Measurements from ENCODE around the gene EEF1AKMT4.

The EEF1AKMT4 gene

DNA sequence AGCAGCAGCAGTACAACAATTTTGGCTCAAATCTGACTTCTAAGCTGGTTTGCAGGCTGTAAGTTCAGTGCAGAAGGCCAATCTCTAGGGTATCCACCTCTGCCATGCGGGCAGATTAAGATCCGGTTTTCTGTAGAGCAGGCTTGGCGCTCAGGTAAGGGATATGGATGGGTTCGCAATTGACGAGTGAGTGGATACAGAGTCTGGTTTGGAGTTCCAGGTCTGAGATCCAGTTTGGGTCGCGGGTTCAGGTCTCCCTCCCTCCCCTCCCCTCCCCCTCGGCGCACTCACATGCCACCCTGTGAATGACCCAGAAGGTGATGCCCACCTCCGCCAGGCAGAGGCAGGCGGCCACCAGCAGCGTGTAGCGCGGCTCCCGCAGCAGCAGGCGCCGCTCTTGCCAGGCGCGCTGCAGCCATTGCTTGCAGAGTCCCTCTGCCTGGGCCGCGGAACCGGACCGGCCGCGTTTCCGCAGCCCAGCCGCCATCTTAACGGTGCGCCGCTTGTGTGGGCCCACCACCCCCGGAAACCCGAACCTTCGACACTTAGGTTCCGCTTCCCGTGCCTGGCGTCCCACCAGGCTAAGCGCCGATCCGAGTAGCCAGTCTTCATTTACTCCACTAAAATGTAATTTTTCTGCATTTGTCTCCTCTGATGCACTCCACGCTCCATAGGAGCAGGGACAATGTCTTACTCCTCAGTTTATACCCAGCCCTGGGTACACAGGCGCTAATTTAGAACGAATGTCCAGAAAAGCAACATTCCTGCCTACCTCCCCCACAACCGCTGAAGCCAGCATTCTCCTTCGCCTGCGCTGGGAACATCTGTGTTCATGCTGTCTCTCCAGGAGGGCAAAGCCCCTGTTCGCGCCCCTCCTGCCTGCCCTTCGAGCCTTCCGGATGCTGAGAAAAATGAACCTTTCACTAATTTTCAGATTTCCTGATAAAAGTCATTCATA lies 739 bp upstream of the EEF1AKMT4 start, which contains the start of gene ALG3:
Gene ALG3, minus strand, starts transcription at position 509 of the 958 bp plus-strand sequence. Its CDS starts 22 bp downstream, at position 487.
- Histone ChIP-seq H3K79me2 (ENCODE audit: insufficient read depth, low read length) (peaks cover 19% of the 10 kb centered on the region), H3K4me3 (ENCODE audit: low read length, poor library complexity, severe bottlenecking) (peak within 1 kb of the TSS; percentile 97), H3F3A (ENCODE audit: low read depth) (no peaks in the 10 kb centered on the region), H3K9me3 (ENCODE audit: insufficient read depth, low read depth, low read length) (no peaks in the 10 kb centered on the region), H4K20me1 (ENCODE audit: insufficient read depth, low read length, poor library complexity, severe bottlenecking) (peaks cover 9% of the 10 kb centered on the region), H3K27me3 (ENCODE audit: insufficient read depth, low read length, poor library complexity, severe bottlenecking) (no peaks in the 10 kb centered on the region), H3K4me2 (ENCODE audit: low read depth, low read length, poor library complexity, severe bottlenecking) (peak within 1 kb of the TSS; percentile 100), H3K4me1 (ENCODE audit: insufficient read depth, low read length, poor library complexity, severe bottlenecking) (peaks cover 13% of the 10 kb centered on the region), H2AFZ (ENCODE audit: low read length) (peak within 1 kb of the TSS; percentile 100), H3K9me2 (replicated peaks; ENCODE audit: low read depth, low read length) (no peaks in the 10 kb centered on the region), H3K36me3 (ENCODE audit: insufficient read depth, low read length) (peaks cover 16% of the 10 kb centered on the region; the same call in 1 of the 2 replicates), H3K9ac (ENCODE audit: low read depth, low read length, poor library complexity, severe bottlenecking) (peak within 1 kb of the TSS; percentile 97)
- TF ChIP-seq, protein P1, sequence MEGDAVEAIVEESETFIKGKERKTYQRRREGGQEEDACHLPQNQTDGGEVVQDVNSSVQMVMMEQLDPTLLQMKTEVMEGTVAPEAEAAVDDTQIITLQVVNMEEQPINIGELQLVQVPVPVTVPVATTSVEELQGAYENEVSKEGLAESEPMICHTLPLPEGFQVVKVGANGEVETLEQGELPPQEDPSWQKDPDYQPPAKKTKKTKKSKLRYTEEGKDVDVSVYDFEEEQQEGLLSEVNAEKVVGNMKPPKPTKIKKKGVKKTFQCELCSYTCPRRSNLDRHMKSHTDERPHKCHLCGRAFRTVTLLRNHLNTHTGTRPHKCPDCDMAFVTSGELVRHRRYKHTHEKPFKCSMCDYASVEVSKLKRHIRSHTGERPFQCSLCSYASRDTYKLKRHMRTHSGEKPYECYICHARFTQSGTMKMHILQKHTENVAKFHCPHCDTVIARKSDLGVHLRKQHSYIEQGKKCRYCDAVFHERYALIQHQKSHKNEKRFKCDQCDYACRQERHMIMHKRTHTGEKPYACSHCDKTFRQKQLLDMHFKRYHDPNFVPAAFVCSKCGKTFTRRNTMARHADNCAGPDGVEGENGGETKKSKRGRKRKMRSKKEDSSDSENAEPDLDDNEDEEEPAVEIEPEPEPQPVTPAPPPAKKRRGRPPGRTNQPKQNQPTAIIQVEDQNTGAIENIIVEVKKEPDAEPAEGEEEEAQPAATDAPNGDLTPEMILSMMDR (conservative IDR thresholded peaks at IDR 0.05; ENCODE audit: low read length): no peak
- TF ChIP-seq EZH2phosphoT487 (IDR thresholded peaks at IDR 0.05; ENCODE audit: borderline replicate concordance): no peak

DNA sequence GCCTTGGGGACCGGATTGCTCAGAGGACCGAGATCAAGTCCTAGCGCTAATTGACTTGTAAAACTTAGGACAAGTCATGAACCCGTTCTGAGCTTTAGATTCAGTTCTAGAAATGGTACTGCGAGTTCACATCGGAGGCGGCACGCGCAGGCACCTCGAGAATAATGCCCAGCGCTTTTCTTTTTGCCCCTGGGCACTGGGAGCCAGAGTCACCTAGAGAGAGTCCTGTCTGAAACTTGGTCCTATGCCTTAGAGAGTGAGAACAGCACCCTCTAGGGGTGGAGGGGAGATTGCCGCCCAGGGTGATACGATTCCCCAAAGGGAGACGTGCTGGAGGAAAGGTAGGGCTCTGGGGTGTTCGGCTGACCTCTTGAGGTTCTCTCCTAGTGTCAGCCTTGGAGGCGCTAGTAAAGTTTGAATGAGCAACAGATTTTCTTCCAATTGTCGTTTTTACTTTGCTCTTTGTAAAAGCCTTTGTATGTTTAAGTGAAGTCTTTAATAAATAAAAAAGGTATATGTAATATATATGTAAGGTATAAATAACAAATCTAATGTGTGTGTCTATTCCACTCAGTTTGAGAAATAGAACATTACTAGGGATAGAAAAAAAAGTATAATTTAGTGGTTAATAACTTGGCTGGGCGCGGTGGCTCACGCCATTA lies 826 bp downstream of the EEF1AKMT4 start:
- Histone ChIP-seq H2AFZ (ENCODE audit: low read length) (peak overlapping the region; percentile 90), H3K27me3 (ENCODE audit: insufficient read depth, low read length, poor library complexity, severe bottlenecking) (no peaks in the 10 kb centered on the region), H3K4me3 (ENCODE audit: low read length, poor library complexity, severe bottlenecking) (peak overlapping the region; percentile 97), H3K9me2 (replicated peaks; ENCODE audit: low read depth, low read length) (no peaks in the 10 kb centered on the region), H3K9ac (ENCODE audit: low read depth, low read length, poor library complexity, severe bottlenecking) (peak overlapping the region; percentile 80), H3K9me3 (ENCODE audit: insufficient read depth, low read depth, low read length) (no peaks in the 10 kb centered on the region), H3K79me2 (ENCODE audit: insufficient read depth, low read length) (peaks cover 19% of the 10 kb centered on the region), H3K36me3 (ENCODE audit: insufficient read depth, low read length) (peaks cover 1% of the 10 kb centered on the region; the same call in 1 of the 2 replicates), H3K4me2 (ENCODE audit: low read depth, low read length, poor library complexity, severe bottlenecking) (peak overlapping the region; percentile 100), H4K20me1 (ENCODE audit: insufficient read depth, low read length, poor library complexity, severe bottlenecking) (peaks cover 9% of the 10 kb centered on the region), H3F3A (ENCODE audit: low read depth) (no peaks in the 10 kb centered on the region), H3K4me1 (ENCODE audit: insufficient read depth, low read length, poor library complexity, severe bottlenecking) (peaks cover 13% of the 10 kb centered on the region)
- TF ChIP-seq, protein P1 (conservative IDR thresholded peaks at IDR 0.05; ENCODE audit: low read length): peak; percentile 89
- TF ChIP-seq EZH2phosphoT487 (IDR thresholded peaks at IDR 0.05; ENCODE audit: borderline replicate concordance): no peak

DNA sequence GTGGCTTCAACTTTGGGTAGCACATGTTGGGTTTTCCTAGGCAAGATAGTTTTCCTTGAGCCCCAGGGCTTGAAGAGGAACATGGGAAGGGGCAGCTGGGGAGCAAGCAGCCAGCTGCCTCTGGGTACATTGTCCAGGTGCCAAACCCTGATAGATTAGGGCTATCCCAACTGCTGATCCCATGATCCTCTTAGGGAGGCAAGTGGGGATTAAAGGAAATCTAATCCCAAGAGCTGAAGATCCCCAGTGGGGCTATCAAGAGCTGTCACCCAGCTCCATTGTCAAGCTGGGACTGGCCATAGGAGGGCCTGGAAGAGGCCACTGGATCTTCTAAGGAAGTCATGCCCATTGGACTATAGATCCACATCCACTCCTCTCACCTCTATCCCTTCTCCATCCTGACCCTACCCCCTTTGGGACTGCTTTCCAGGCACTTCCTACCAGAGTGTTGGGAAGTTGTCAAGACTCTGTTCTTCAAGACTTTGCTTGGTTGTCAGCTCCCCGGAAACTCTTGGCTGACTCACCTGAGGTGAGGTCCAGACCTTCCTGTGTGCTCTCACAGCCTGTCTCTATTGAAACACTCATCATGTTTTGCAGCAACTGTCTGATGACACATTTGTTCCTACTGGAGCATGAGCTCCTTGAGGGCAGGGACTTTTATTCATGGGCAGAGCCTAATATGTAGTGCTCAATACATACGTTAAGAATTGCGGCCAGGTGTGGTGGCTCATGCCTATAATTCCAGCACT lies 6.0 kb downstream of the EEF1AKMT4 start:
- Histone ChIP-seq H3K9me3 (ENCODE audit: insufficient read depth, low read depth, low read length) (no peaks in the 10 kb centered on the region), H2AFZ (ENCODE audit: low read length) (no peak overlapping the region), H3K4me3 (ENCODE audit: low read length, poor library complexity, severe bottlenecking) (no peak overlapping the region), H3K9me2 (replicated peaks; ENCODE audit: low read depth, low read length) (no peaks in the 10 kb centered on the region), H3K79me2 (ENCODE audit: insufficient read depth, low read length) (no peaks in the 10 kb centered on the region; the same call in 1 of the 2 replicates), H3K9ac (ENCODE audit: low read depth, low read length, poor library complexity, severe bottlenecking) (no peak overlapping the region), H3F3A (ENCODE audit: low read depth) (no peaks in the 10 kb centered on the region; the same call in 1 of the 2 replicates), H3K4me1 (ENCODE audit: insufficient read depth, low read length, poor library complexity, severe bottlenecking) (no peaks in the 10 kb centered on the region), H3K4me2 (ENCODE audit: low read depth, low read length, poor library complexity, severe bottlenecking) (no peak overlapping the region), H3K27me3 (ENCODE audit: insufficient read depth, low read length, poor library complexity, severe bottlenecking) (no peaks in the 10 kb centered on the region), H4K20me1 (ENCODE audit: insufficient read depth, low read length, poor library complexity, severe bottlenecking) (no peaks in the 10 kb centered on the region), H3K36me3 (ENCODE audit: insufficient read depth, low read length) (no peaks in the 10 kb centered on the region)
- TF ChIP-seq EZH2phosphoT487 (IDR thresholded peaks at IDR 0.05; ENCODE audit: borderline replicate concordance): no peak
- TF ChIP-seq, protein P1 (conservative IDR thresholded peaks at IDR 0.05; ENCODE audit: low read length): no peak

All from Loucy (cell line).